Astrocyte of the cerebellum (primary cell): ENCODE measurements around the gene STX8.
A peak's percentile ranks its signal among the peaks of the same experiment; 100 is the strongest.

Experiments
- DNase-seq: peaks from one replicate; pipeline ENCODE4 v3.0.0-alpha.2; 2011; ENCODE audit warnings: low read depth
- H3K4me3 ChIP-seq: 2 replicates; pipeline ENCODE4 v1.5.1; 2011; ENCODE audit warnings: mild to moderate bottlenecking, low read depth, low read length, moderate library complexity
- CTCF ChIP-seq: IDR thresholded peaks from 2 replicates; pipeline ENCODE4 v1.5.1; 2012; ENCODE audit warnings: low read length, low read depth, moderate library complexity, mild to moderate bottlenecking; ENCODE audit errors: missing control alignments
- in situ Hi-C: cut with HindIII; loops from 2 replicates; pipeline ENCODE4 v1.10.0; 2017; ENCODE audit warnings: low sequenced_read_pairs

Gene STX8

DNA sequence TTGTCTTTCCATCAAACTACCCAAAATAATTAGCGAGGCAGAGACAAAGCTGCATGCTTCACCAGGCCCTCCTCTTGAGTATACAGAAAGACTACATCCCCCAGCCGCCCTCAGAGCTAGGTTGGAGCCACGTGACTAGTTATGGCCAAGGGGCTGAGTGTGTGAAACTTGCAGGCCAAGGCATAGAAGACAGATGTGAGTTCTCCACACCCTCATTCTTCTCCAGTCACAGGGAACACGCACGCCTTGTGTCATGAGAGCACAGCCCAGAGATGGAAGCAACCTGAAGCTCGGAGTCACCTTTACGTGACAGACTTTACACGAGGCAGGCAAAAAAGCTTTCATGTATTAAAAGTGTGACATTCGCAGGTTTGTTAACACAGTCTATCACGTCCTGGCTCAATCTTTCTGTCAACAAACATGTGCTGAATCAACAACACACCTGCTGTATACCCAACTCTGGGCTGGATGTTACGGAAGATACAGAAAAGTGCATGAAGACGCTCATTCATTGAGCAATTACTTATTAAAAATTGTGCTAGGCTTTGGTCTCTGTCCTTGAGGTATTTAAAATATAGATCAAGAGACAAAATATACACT lies 38.3 kb downstream of the STX8 start:
- TF ChIP-seq CTCF: no peak
- H3K4me3 ChIP-seq: no peak overlapping the region
- in situ Hi-C loops: no loop called here
- no peak for DNase-seq

- H3K4me3 ChIP-seq: no peak overlapping the region
- no peak for DNase-seq
- no peak for TF ChIP-seq CTCF
- in situ Hi-C loops: no loop called here
Observed at GRCh38 chr17:9536061-9536460, 39.6 kb downstream of the STX8 start.

- H3K4me3 ChIP-seq: no peak overlapping the region
- in situ Hi-C loops: no loop called here
- no peak for DNase-seq
- no peak for TF ChIP-seq CTCF
Observed at GRCh38 chr17:9533441-9533840, 42.2 kb downstream of the STX8 start.

- DNase-seq: no peak
- in situ Hi-C loops: no loop called here
- H3K4me3 ChIP-seq: no peak overlapping the region
- no peak for TF ChIP-seq CTCF
Observed at GRCh38 chr17:9532715-9533114, 42.9 kb downstream of the STX8 start.

- DNase-seq: no peak
- no peak for TF ChIP-seq CTCF
- in situ Hi-C loops: no loop called here
- no peak overlapping the region for H3K4me3 ChIP-seq
Observed at GRCh38 chr17:9531034-9531433, 44.6 kb downstream of the STX8 start.

- H3K4me3 ChIP-seq: no peak overlapping the region
- DNase-seq: peak; percentile 19
- in situ Hi-C loops: no loop called here
- peak; percentile 74 for TF ChIP-seq CTCF
Observed at GRCh38 chr17:9529033-9529700, 46.5 kb downstream of the STX8 start.

DNA sequence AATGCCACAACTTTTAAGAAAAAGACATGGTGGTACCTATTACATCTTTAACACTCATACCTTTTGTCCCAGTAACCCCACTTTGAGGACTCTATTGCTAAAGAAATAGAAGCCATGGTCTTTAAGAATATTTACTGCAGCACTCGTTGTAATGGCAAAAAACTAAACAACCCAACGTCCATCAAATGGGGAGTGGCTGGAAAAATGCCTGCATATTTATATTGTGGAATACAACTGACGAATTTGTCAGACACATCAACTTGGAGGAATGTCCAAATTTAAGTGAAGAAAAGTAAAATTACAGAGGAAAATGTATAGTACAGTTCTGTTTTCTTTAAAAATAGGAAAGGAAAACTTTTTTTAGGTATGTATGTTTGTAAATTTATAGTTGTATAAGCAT lies 47.8 kb downstream of the STX8 start:
- no peak for TF ChIP-seq CTCF
- no peak for DNase-seq
- H3K4me3 ChIP-seq: no peak overlapping the region
- in situ Hi-C loops: no loop called here
